Measurements from ENCODE around the gene PIGK.

Gene PIGK

GRCh38 chr1:77156214-77156613, 63.0 kb downstream of the PIGK start:
- Histone ChIP-seq H3K27ac (ENCODE audit: low read depth, low read length, poor library complexity, severe bottlenecking) (no peak overlapping the region), H3K4me1 (ENCODE audit: insufficient read depth, low read length, severe bottlenecking) (no peaks in the 10 kb centered on the region), H3K9ac (ENCODE audit: low read length) (no peak overlapping the region), H3K9me3 (ENCODE audit: low read length) (peaks cover 2% of the 10 kb centered on the region; the same call in 1 of the 2 replicates), H2AFZ (ENCODE audit: low read length) (no peak overlapping the region), H3K36me3 (ENCODE audit: insufficient read depth, low read length) (peaks cover 42% of the 10 kb centered on the region), H3K4me3 (ENCODE audit: low read depth, low read length, poor library complexity, severe bottlenecking) (no peak overlapping the region), H3K4me2 (ENCODE audit: low read length) (no peak overlapping the region), H3F3A (ENCODE audit: insufficient read depth, low read length) (no peaks in the 10 kb centered on the region), H3K9me2 (ENCODE audit: low read depth, low read length) (no peaks in the 10 kb centered on the region), H3K27me3 (ENCODE audit: insufficient read depth, low read length) (no peaks in the 10 kb centered on the region), H3K79me2 (ENCODE audit: insufficient read depth, low read length) (no peaks in the 10 kb centered on the region), H4K20me1 (ENCODE audit: insufficient read depth, low read length) (no peaks in the 10 kb centered on the region)
- TF ChIP-seq, protein P1, sequence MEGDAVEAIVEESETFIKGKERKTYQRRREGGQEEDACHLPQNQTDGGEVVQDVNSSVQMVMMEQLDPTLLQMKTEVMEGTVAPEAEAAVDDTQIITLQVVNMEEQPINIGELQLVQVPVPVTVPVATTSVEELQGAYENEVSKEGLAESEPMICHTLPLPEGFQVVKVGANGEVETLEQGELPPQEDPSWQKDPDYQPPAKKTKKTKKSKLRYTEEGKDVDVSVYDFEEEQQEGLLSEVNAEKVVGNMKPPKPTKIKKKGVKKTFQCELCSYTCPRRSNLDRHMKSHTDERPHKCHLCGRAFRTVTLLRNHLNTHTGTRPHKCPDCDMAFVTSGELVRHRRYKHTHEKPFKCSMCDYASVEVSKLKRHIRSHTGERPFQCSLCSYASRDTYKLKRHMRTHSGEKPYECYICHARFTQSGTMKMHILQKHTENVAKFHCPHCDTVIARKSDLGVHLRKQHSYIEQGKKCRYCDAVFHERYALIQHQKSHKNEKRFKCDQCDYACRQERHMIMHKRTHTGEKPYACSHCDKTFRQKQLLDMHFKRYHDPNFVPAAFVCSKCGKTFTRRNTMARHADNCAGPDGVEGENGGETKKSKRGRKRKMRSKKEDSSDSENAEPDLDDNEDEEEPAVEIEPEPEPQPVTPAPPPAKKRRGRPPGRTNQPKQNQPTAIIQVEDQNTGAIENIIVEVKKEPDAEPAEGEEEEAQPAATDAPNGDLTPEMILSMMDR (IDR thresholded peaks at IDR 0.05; ENCODE audit: low read length) = no peak
- TF ChIP-seq EZH2 (IDR thresholded peaks at IDR 0.05; ENCODE audit: borderline replicate concordance, low read length) = no peak

DNA sequence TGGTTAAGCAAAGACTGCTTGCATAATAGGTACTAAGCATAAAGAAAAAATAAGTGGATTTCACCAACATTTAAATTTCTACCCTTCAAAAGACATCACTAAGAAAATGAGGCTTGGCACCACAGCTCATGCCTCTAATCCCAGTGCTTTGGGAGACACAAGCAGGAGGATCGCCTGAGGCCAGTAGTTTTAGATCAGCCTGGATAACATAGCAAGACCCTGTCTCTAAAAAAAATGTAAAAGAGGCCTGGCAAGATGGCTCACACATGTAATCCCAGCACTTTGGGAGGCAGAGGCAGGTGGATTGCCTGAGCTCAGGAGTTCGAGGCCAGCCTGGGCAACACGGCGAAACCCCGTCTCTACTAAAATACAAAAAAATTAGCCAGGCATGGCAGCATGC, 73.0 kb downstream of the PIGK start:
- Histone ChIP-seq H3K36me3 (ENCODE audit: insufficient read depth, low read length) (no peaks in the 10 kb centered on the region), H3K4me1 (ENCODE audit: insufficient read depth, low read length, severe bottlenecking) (no peaks in the 10 kb centered on the region), H3K9me3 (ENCODE audit: low read length) (no peaks in the 10 kb centered on the region), H3K79me2 (ENCODE audit: insufficient read depth, low read length) (no peaks in the 10 kb centered on the region), H3K9ac (ENCODE audit: low read length) (no peak overlapping the region), H3K4me3 (ENCODE audit: low read depth, low read length, poor library complexity, severe bottlenecking) (no peak overlapping the region), H3K27ac (ENCODE audit: low read depth, low read length, poor library complexity, severe bottlenecking) (no peak overlapping the region), H2AFZ (ENCODE audit: low read length) (no peak overlapping the region), H3K27me3 (ENCODE audit: insufficient read depth, low read length) (no peaks in the 10 kb centered on the region), H3K4me2 (ENCODE audit: low read length) (no peak overlapping the region), H4K20me1 (ENCODE audit: insufficient read depth, low read length) (no peaks in the 10 kb centered on the region), H3F3A (ENCODE audit: insufficient read depth, low read length) (no peaks in the 10 kb centered on the region), H3K9me2 (ENCODE audit: low read depth, low read length) (no peaks in the 10 kb centered on the region)
- TF ChIP-seq, protein P1 (IDR thresholded peaks at IDR 0.05; ENCODE audit: low read length) = no peak
- no peak for TF ChIP-seq EZH2 (IDR thresholded peaks at IDR 0.05; ENCODE audit: borderline replicate concordance, low read length)

DNA sequence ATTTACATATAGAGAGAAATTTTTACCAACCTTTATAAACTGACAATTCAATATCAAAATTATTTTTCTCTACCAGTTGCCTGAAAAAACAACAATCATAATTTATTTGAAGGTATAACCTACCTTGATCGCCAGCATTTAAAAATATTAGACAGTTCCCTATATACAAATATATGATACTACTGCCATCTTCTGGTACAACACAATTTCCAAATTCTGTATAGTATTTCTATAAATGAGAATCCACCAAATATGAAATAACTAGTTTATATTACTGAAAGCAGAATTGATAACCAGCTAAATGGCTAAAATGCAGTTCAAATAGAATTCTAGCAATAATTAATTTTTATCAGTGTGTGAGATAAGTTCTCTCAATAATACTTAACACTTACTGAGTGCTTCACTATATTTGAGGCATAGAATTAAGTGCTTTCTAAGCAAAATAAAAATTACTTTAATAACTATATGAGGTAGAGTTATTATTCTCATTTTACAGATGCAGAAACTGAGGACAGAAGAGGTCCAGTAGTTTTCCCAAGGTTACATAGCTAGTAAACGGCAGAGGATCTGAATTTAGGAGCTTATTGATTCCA, 75.6 kb downstream of the PIGK start:
- Histone ChIP-seq H3K4me1 (ENCODE audit: insufficient read depth, low read length, severe bottlenecking) (no peaks in the 10 kb centered on the region), H3K9ac (ENCODE audit: low read length) (no peak overlapping the region), H3K9me3 (ENCODE audit: low read length) (no peaks in the 10 kb centered on the region), H3K9me2 (ENCODE audit: low read depth, low read length) (no peaks in the 10 kb centered on the region), H3K27ac (ENCODE audit: low read depth, low read length, poor library complexity, severe bottlenecking) (no peak overlapping the region), H2AFZ (ENCODE audit: low read length) (no peak overlapping the region), H4K20me1 (ENCODE audit: insufficient read depth, low read length) (no peaks in the 10 kb centered on the region), H3K79me2 (ENCODE audit: insufficient read depth, low read length) (no peaks in the 10 kb centered on the region), H3K4me2 (ENCODE audit: low read length) (no peak overlapping the region), H3F3A (ENCODE audit: insufficient read depth, low read length) (no peaks in the 10 kb centered on the region), H3K27me3 (ENCODE audit: insufficient read depth, low read length) (no peaks in the 10 kb centered on the region), H3K36me3 (ENCODE audit: insufficient read depth, low read length) (no peaks in the 10 kb centered on the region), H3K4me3 (ENCODE audit: low read depth, low read length, poor library complexity, severe bottlenecking) (no peak overlapping the region)
- TF ChIP-seq EZH2 (IDR thresholded peaks at IDR 0.05; ENCODE audit: borderline replicate concordance, low read length) = no peak
- TF ChIP-seq, protein P1 (IDR thresholded peaks at IDR 0.05; ENCODE audit: low read length) = peak; percentile 56
